ENCODE results near the gene SIMC1. TPM values are rescaled to one million over a fixed set of nuclear protein-coding genes. Genes with fewer than 3 reads are reported as not detected.
A peak's percentile ranks its signal among the peaks of the same experiment; 100 is the strongest.
"Not testable (repeated sequence)": the region's sequence is repeated elsewhere in the genome, so short reads cannot be mapped to it uniquely, and the experiment has no call there.

Gene SIMC1
- total RNA-seq: 15.6 TPM

- peak; percentile 60 for DNase-seq (ENCODE audit: low spot score)
- intact Hi-C loops (cut with DNase I): not testable (repeated sequence)
These were observed at the start of gene SIMC1 for GRCh38 chr5:176237971-176238644. SIMC1 (plus strand) TSS chr5:176238424; CDS start chr5:176238509, 85 bp downstream.

DNA sequence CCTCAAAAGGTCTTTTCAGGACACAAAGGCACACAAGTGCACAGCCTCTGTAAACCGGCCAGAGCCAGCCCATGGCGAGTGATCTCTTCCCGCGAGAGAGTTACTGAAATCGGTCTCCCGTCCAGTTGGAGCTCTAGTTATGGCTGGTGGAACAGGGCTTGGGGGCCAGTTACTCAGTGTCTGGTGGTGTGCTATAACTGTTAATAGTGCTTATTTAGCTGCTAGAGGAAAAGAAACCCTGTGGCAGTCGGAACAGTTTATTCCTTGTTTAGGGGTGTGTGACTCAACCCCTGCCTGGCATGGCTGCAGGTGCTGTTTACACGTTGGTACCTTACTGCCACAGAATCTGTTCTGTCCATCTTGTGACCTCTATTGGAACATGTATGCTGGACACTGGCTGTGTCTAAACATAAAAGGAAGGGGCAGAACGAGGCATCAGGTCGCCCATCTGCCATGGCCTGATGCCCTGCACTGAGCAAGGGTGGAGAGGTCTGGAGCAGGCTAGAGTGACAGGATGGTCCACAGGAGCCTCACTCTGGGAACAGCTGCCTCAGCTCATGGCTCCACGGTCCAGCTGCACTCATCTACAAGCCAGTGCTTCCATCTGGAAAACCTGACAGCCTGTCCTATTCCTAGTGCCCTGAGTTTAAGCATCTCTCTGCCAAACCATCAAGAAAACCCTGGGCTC is 49.6 kb upstream of the SIMC1 start:
- ATAC-seq (no peak), DNase-seq (ENCODE audit: low spot score) (no peak)
- intact Hi-C loops (cut with DNase I): no loop called here

More at GRCh38 chr5:176237971-176238644, at the start of gene SIMC1:
- ATAC-seq: peak; percentile 83

DNA sequence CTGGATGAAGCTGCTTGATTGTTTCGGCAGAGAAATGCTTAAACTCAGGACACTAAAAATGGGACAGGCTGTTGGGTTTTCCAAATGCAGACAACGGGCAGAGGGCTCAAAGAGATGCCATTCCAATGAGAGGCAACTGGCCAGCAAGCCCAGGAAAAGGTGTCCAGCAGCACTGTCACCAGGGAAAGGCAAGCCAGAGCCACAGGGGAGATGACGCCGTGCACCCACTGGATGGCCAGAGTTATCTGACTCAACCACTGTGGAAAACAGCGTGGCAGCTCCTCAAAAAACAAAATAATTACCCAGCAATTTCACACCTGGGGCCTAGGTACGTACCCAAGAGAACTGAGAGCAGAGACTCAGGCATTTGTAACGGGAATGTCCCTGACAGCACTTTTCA is 48.4 kb upstream of the SIMC1 start:
- DNase-seq (ENCODE audit: low spot score): no peak

DNA sequence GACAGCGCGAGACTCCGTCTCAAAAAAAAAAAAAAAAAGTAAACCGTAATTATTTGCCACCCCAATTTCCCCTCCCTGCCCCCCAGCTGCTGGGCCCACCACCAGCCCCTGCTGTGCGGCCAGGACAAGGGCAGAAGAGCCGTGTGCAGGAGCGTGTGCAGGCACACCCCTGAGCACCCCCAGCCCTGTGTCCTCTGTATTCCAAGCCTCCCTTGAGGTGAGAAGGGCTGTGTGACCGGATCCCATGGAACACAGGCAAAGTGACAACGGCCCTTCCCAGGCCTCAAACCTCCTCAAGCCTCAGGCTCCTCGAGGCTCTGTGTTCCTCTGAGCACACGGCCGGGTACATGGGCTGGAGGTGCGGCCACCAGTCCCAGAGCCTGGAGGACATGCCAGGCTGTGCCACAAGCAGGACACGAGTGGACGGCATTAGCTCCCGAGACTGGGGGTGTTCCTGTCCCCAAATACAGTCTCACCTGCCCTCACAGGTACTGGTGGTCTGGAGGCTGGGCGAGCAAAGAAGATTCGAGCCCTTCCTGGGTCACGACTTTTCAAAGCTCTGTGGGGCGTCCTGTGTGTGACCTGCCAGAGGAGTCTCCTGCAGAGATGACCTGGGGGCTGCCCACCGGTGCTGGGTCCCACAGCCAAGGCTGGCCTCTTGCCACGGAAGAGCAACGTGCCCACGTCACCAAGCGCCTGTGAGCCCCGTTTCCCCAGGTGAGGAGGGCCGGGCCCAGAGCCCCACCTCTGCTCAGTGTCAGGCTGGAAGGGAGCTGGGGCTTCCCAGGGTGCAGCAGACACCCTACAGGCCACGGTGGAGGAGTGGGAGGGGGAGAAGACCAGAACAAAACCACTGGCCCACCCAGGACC is 47.1 kb upstream of the SIMC1 start:
- intact Hi-C loops (cut with DNase I): no loop called here
- no peak for DNase-seq (ENCODE audit: low spot score)
- no peak for ATAC-seq

More for the DNA sequence above, 48.4 kb upstream of the SIMC1 start:
- intact Hi-C loops (cut with DNase I): no loop called here
- no peak for ATAC-seq

DNA sequence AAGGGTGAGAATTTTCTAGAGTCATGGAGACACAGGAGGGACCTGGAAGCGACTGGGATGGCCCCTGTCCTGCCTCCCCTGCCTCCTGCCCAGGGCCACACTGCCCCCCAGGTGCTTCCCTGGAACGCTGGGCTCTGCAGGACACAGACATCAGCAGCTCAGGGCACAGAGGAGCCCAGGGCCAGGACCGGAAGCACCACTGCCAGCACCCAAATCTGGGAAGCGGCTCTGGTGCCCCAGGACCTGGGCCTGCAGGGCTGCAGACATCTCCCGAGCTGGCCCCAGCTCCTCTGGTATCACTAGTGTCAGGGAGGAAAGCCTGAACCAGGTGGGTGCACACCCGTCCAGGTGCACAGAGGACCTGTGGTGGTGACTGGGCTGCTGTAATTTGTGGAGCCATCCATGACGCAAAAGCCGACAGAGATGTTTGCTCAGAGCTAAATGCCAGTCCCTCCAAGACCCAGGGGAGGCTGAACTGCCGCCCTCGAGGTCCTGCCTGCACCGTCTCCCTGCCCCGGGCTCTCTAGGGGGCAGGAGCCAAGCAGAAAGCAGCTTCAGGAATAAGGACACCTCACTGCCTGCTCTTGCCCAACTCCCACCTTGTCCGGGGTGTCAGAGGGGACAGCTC is 46.0 kb upstream of the SIMC1 start:
- ATAC-seq (no peak), DNase-seq (ENCODE audit: low spot score) (no peak)
- intact Hi-C loops (cut with DNase I): no loop called here

DNA sequence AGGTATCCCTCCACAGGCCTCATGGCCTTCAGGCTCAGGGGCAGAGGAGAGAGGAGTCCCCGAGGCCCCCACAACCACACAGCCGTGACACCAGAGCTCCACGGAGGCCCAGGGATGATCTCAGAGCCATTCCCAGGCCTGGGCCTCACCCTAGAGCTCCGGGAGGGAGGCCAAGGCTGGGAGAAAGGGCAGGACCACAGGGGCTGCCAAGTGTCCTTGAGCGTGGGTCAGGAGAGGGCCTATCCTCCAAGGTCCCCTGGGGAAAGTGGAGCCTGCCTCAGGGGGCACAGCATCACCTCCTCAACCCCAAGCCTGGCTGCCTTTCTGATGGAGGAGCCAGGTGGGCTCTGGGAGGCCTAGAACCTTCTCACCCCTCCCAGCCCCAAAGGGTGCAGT is 45.5 kb upstream of the SIMC1 start:
- intact Hi-C loops (cut with DNase I); ATAC-seq; DNase-seq (ENCODE audit: low spot score): not testable (repeated sequence)

- intact Hi-C loops (cut with DNase I); DNase-seq (ENCODE audit: low spot score); ATAC-seq: not testable (repeated sequence)
These were observed 44.6 kb upstream of the SIMC1 start for GRCh38 chr5:176193636-176194035.

GRCh38 chr5:176194238-176195083 is 43.8 kb upstream of the SIMC1 start:
- ATAC-seq; intact Hi-C loops (cut with DNase I); DNase-seq (ENCODE audit: low spot score): not testable (repeated sequence)

GRCh38 chr5:176195084-176195413 is 43.2 kb upstream of the SIMC1 start:
- intact Hi-C loops (cut with DNase I); ATAC-seq; DNase-seq (ENCODE audit: low spot score): not testable (repeated sequence)

DNA sequence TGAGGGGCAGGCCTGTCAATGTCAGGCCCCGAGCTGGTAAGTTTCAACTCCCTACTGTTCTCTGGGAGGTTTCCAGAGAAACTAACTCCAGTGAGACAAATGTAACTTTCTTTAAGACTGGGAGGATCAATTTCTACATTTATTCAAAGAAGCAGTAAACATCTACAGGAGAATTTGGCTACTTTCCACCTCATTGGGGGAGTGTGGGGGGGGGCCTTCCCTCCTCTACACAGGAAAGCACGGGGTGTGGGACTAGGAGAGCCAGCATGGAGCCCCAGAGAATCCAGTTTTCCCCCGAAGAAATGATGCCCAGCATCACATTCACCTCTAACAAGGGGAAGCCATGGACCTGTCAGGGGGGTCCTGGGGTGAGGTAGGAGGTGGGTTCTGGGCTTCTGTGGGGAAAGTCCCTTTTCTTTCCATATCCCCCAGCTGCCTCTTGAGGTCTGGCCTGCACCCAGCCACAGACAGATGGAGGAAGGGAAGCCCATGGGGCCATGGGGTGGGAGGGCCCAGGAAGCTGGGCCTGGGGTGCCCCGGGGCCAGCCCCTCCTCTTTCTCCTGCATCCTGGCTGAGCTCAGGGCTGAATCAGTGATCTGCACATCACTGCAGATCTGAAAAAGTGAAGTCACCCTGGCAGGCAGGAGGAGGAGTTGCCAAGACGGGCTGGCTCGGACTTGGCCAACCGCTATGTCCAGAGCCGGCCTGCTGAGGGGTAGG is 42.6 kb upstream of the SIMC1 start:
- ATAC-seq; DNase-seq (ENCODE audit: low spot score): not testable (repeated sequence)

DNA sequence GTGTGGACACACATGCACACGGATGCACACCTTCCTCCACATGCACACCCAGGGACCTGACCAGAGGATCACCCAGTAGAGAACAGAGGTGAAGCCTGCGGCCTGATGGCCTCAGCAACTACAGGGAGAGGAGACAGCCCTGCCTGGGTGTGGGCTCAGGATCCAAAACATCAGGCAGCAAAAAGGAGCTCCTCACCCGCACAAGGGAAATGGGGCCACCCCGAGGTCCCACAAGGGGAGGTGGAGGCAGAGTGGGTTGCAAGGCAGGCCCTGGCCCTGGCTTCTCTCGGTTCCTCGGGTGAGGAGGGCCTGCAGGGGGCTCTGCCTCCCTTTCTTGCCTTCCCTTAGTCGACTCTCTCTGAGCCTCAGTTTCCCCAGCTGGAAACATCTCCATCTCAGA is 41.4 kb upstream of the SIMC1 start:
- DNase-seq (ENCODE audit: low spot score); ATAC-seq; intact Hi-C loops (cut with DNase I): not testable (repeated sequence)

More for the DNA sequence above, 42.6 kb upstream of the SIMC1 start:
- intact Hi-C loops (cut with DNase I): not testable (repeated sequence)

GRCh38 chr5:176197234-176197858 is 40.9 kb upstream of the SIMC1 start:
- DNase-seq (ENCODE audit: low spot score); ATAC-seq; intact Hi-C loops (cut with DNase I): not testable (repeated sequence)

- ATAC-seq; intact Hi-C loops (cut with DNase I); DNase-seq (ENCODE audit: low spot score): not testable (repeated sequence)
These were observed 39.9 kb upstream of the SIMC1 start for GRCh38 chr5:176198299-176198698.

DNA sequence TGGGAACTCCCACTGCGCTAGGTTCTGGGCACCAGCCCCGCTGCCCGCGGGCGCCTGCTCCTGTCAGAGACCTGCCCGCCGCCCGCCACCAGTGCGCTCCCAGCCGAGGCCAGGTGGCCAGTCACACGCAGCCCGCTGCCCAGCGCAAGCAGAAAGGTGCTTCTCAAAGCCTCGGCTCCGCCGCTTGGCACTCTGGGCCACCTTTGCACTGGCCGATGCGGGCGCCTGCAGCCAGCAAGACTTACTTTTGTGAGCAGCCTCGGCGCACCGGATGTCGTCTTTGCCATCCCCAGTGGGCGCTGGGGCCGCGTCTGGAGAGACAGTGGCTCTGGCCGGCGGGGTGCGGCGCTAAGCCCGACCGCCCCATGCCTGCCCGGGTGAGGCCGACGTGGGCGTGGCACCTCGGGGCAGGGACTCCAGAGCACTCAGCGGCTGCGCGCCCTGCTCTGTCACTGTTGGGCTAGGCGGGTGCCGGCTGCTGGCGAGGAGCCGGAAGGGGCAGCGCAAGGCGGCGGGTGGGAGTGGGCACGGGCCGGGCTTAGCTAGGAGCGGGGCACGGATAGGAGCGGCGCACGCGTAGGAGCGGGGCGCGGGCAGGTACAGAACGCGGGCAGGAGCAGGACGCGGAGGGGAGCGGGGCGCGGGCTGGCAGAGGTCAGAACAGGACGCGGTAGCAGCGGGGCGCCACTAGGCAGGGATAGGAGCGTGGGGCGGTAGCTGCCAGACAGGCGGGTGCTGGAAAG is 39.1 kb upstream of the SIMC1 start:
- ATAC-seq; DNase-seq (ENCODE audit: low spot score); intact Hi-C loops (cut with DNase I): not testable (repeated sequence)

- ATAC-seq; intact Hi-C loops (cut with DNase I); DNase-seq (ENCODE audit: low spot score): not testable (repeated sequence)
These were observed 38.3 kb upstream of the SIMC1 start for GRCh38 chr5:176199803-176200399.

GRCh38 chr5:176201811-176202210 is 36.4 kb upstream of the SIMC1 start:
- intact Hi-C loops (cut with DNase I): no loop called here
- ATAC-seq (no peak), DNase-seq (ENCODE audit: low spot score) (no peak)

Measured in sciatic nerve (tissue), 2 donors.